ENCODE data around the gene AJM1.

AJM1 gene

GRCh38 chr9:136844761-136845464 lies 2.6 kb downstream of the AJM1 start:
- Mint-ChIP-seq H3K9me3 (no peaks in the 10 kb centered on the region), H3K36me3 (ENCODE audit: low read depth) (peaks cover 3% of the 10 kb centered on the region), H3K4me1 (ENCODE audit: low read depth) (peaks cover 17% of the 10 kb centered on the region), H3K27me3 (peaks cover 8% of the 10 kb centered on the region), H3K4me3 (no peak overlapping the region), H3K27ac (no peak overlapping the region)

DNA sequence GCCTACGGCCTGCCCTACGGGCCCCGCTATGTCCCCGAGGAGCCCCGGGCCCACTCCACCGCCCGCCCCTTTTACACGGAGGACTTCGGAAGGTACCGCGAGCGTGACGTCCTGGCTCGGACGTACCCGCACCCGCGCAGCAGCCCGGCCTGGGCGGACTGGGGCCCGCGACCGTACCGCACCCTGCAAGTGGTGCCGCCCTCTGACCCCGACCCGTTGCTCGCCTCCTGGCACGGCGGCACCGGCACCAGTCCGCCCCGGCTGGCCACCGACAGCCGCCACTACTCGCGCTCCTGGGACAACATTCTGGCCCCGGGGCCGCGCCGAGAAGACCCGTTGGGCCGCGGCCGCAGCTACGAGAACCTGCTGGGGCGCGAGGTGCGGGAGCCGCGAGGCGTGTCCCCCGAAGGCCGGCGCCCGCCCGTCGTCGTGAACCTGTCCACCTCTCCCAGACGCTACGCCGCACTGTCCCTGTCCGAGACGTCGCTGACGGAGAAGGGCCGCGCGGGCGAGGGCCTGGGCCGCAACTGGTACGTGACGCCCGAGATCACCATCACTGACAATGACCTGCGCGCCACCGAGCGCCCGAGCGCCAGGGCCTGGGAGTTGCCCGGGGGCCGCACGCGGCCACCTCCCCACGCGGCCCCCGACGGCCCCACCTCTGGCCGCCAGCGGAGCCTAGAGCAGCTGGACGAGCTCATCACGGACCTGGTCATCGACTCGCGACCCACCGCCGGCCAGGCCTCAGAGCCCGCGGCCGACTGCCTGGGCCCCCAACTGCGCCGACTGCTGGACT lies 3.4 kb downstream of the AJM1 start:
- Mint-ChIP-seq H3K27ac (no peak overlapping the region), H3K4me3 (no peak overlapping the region), H3K9me3 (no peaks in the 10 kb centered on the region), H3K36me3 (ENCODE audit: low read depth) (no peaks in the 10 kb centered on the region), H3K27me3 (peaks cover 8% of the 10 kb centered on the region), H3K4me1 (ENCODE audit: low read depth) (peaks cover 19% of the 10 kb centered on the region)

GRCh38 chr9:136846376-136847087 lies 4.3 kb downstream of the AJM1 start:
- Mint-ChIP-seq H3K27ac (no peak overlapping the region), H3K36me3 (ENCODE audit: low read depth) (no peaks in the 10 kb centered on the region), H3K9me3 (no peaks in the 10 kb centered on the region), H3K4me1 (ENCODE audit: low read depth) (peaks cover 19% of the 10 kb centered on the region), H3K27me3 (peaks cover 8% of the 10 kb centered on the region), H3K4me3 (peak overlapping the region; percentile 10)

GRCh38 chr9:136847088-136847825 lies 5.0 kb downstream of the AJM1 start:
- H3K4me1 Mint-ChIP-seq (ENCODE audit: low read depth) = peaks cover 19% of the 10 kb centered on the region
- peaks cover 8% of the 10 kb centered on the region for H3K27me3 Mint-ChIP-seq
- H3K27ac Mint-ChIP-seq = peak overlapping the region; percentile 72
- no peaks in the 10 kb centered on the region for H3K9me3 Mint-ChIP-seq
- no peaks in the 10 kb centered on the region for H3K36me3 Mint-ChIP-seq (ENCODE audit: low read depth)
- peak overlapping the region; percentile 88 for H3K4me3 Mint-ChIP-seq

- peaks cover 8% of the 10 kb centered on the region for H3K27me3 Mint-ChIP-seq
- no peaks in the 10 kb centered on the region for H3K36me3 Mint-ChIP-seq (ENCODE audit: low read depth)
- peaks cover 19% of the 10 kb centered on the region for H3K4me1 Mint-ChIP-seq (ENCODE audit: low read depth)
- no peaks in the 10 kb centered on the region for H3K9me3 Mint-ChIP-seq
- peak overlapping the region; percentile 72 for H3K27ac Mint-ChIP-seq
- H3K4me3 Mint-ChIP-seq = peak overlapping the region; percentile 88
Measured at GRCh38 chr9:136847826-136848392, 5.6 kb downstream of the AJM1 start.

- Mint-ChIP-seq H3K4me1 (ENCODE audit: low read depth) (peaks cover 16% of the 10 kb centered on the region), H3K4me3 (peak overlapping the region; percentile 88), H3K27me3 (peaks cover 8% of the 10 kb centered on the region), H3K36me3 (ENCODE audit: low read depth) (no peaks in the 10 kb centered on the region), H3K27ac (peak overlapping the region; percentile 61), H3K9me3 (no peaks in the 10 kb centered on the region)
Measured at GRCh38 chr9:136848393-136849037, 6.2 kb downstream of the AJM1 start.

GRCh38 chr9:136849038-136849959 lies 7.0 kb downstream of the AJM1 start, which contains the start of gene PHPT1:
TSS of gene PHPT1 (plus strand) at chr9:136849409. CDS start at chr9:136849431, 22 bp downstream.
- Mint-ChIP-seq H3K9me3 (no peaks in the 10 kb centered on the region), H3K27me3 (peaks cover 8% of the 10 kb centered on the region), H3K27ac (peak within 1 kb of the TSS; percentile 84), H3K4me1 (ENCODE audit: low read depth) (peaks cover 12% of the 10 kb centered on the region), H3K4me3 (peak within 1 kb of the TSS; percentile 88), H3K36me3 (ENCODE audit: low read depth) (no peaks in the 10 kb centered on the region)

GRCh38 chr9:136849960-136850865 lies 7.9 kb downstream of the AJM1 start:
- no peaks in the 10 kb centered on the region for H3K9me3 Mint-ChIP-seq
- peak overlapping the region; percentile 88 for H3K4me3 Mint-ChIP-seq
- no peak overlapping the region for H3K27ac Mint-ChIP-seq
- H3K4me1 Mint-ChIP-seq (ENCODE audit: low read depth) = peaks cover 12% of the 10 kb centered on the region
- H3K36me3 Mint-ChIP-seq (ENCODE audit: low read depth) = no peaks in the 10 kb centered on the region
- H3K27me3 Mint-ChIP-seq = peaks cover 8% of the 10 kb centered on the region

GRCh38 chr9:136850866-136851775 lies 8.8 kb downstream of the AJM1 start:
- no peak overlapping the region for H3K27ac Mint-ChIP-seq
- H3K4me1 Mint-ChIP-seq (ENCODE audit: low read depth) = peaks cover 12% of the 10 kb centered on the region
- no peaks in the 10 kb centered on the region for H3K36me3 Mint-ChIP-seq (ENCODE audit: low read depth)
- peak overlapping the region; percentile 5 for H3K4me3 Mint-ChIP-seq
- H3K9me3 Mint-ChIP-seq = no peaks in the 10 kb centered on the region
- peaks cover 7% of the 10 kb centered on the region for H3K27me3 Mint-ChIP-seq

GRCh38 chr9:136851941-136852663 lies 9.8 kb downstream of the AJM1 start, which contains the start of gene MAMDC4:
TSS of gene MAMDC4 (plus strand) at chr9:136852346. CDS start at chr9:136852417, 71 bp downstream.
- no peaks in the 10 kb centered on the region for H3K9me3 Mint-ChIP-seq
- H3K36me3 Mint-ChIP-seq (ENCODE audit: low read depth) = no peaks in the 10 kb centered on the region
- peaks cover 4% of the 10 kb centered on the region for H3K27me3 Mint-ChIP-seq
- no peak within 1 kb of the TSS for H3K27ac Mint-ChIP-seq
- H3K4me1 Mint-ChIP-seq (ENCODE audit: low read depth) = peaks cover 12% of the 10 kb centered on the region
- H3K4me3 Mint-ChIP-seq = no peak within 1 kb of the TSS

Measured in stimulated activated naive CD8-positive, alpha-beta T cell treated with anti-CD3 and anti-CD28 coated beads, Interleukin-15, Interleukin-2, amounts not matched to agents 100 ng/mL and 50 ng/mL, for 24 hours (primary cell).